Liver (tissue), 3 donors: ENCODE measurements around the gene PITPNB.
A peak's percentile ranks its signal among the peaks of the same experiment; 100 is the strongest.

Source experiments
- ATF3 ChIP-seq: IDR thresholded peaks from 2 replicates; pipeline ENCODE4 v1.6.1; 2016; ENCODE audit warnings: antibody characterized with exemption
- CTCF ChIP-seq: fragments of 150-350 bp; IDR thresholded peaks from 2 replicates; pipeline ENCODE4 v1.5.1; 2017; ENCODE audit warnings: improper control_type of control experiment, low read depth, low read length; ENCODE audit not compliant: missing input control
- GABPA ChIP-seq, 2 donors: IDR thresholded peaks in 1 of 2; conservative IDR thresholded peaks in 1 of 2; 2 replicates each; pipeline ENCODE4 v1.6.1; 2016; ENCODE audit warnings: antibody characterized with exemption in 2 of 2, mild to moderate bottlenecking in 1 of 2, moderate library complexity in 1 of 2
- JUND ChIP-seq, 2 donors: IDR thresholded peaks; 2 replicates each; pipeline ENCODE4 v1.6.1; 2016; ENCODE audit warnings: antibody characterized with exemption in 2 of 2
- MAX ChIP-seq: IDR thresholded peaks from 2 replicates; pipeline ENCODE4 v1.6.1; 2016; ENCODE audit warnings: antibody characterized with exemption
- RAD21 ChIP-seq, 2 donors: IDR thresholded peaks; 2 replicates each; pipeline ENCODE4 v1.6.1; 2016; ENCODE audit warnings: antibody characterized with exemption in 2 of 2, mild to moderate bottlenecking in 2 of 2
- REST ChIP-seq: IDR thresholded peaks from 2 replicates; pipeline ENCODE4 v1.6.1; 2016; ENCODE audit warnings: antibody characterized with exemption, mild to moderate bottlenecking
- SP1 ChIP-seq: IDR thresholded peaks from 2 replicates; pipeline ENCODE4 v1.6.1; 2018; ENCODE audit warnings: antibody characterized with exemption, mild to moderate bottlenecking
- TAF1 ChIP-seq: conservative IDR thresholded peaks from 2 replicates; pipeline ENCODE4 v1.6.1; 2016; ENCODE audit warnings: antibody characterized with exemption, mild to moderate bottlenecking
- ZBTB33 ChIP-seq: IDR thresholded peaks from 2 replicates; pipeline ENCODE4 v1.6.1; 2016; ENCODE audit warnings: antibody characterized with exemption
- donor health status: healthy.
- donor health status: healthy.

- TF ChIP-seq CTCF = no peak
- no peak for TF ChIP-seq REST
- TF ChIP-seq SP1 = no peak
- TF ChIP-seq MAX = no peak
- no peak for TF ChIP-seq GABPA (IDR thresholded peaks at IDR 0.05 in 1 of 2, conservative IDR thresholded peaks at IDR 0.05 in 1 of 2)
- peak in 1 of 2 donors; percentile 35 for TF ChIP-seq RAD21 (IDR thresholded peaks at IDR 0.05)
- no peak for TF ChIP-seq TAF1
- TF ChIP-seq ATF3 = no peak
- TF ChIP-seq JUND (IDR thresholded peaks at IDR 0.05) = no peak
- TF ChIP-seq ZBTB33 = no peak
Observed at GRCh38 chr22:27937453-27937852, 18.4 kb upstream of the PITPNB start.
